Gastroesophageal sphincter (tissue), 3 donors: ENCODE measurements around the gene SND1.

Source experiments
- CTCF ChIP-seq, 4 experiments: fragments of 200-600 bp in 2 of 4; fragments of 450-650 bp in 2 of 4; sonication (generic) in 1 of 4; IDR thresholded peaks; one replicate each; pipeline ENCODE4 v1.5.1; 2017 to 2019; ENCODE audit warnings: antibody characterized with exemption in 4 of 4, mild to moderate bottlenecking in 2 of 4, moderate library complexity in 2 of 4
- POLR2A ChIP-seq, 2 donors: fragments of 450-650 bp; IDR thresholded peaks; one replicate each; pipeline ENCODE4 v1.6.1; 2017; ENCODE audit warnings: antibody characterized with exemption in 2 of 2, mild to moderate bottlenecking in 2 of 2, moderate library complexity in 1 of 2

GRCh38 chr7:127844165-127844564 is 192.2 kb downstream of the SND1 start:
- TF ChIP-seq CTCF (IDR thresholded peaks at IDR 0.05) (no peak), POLR2A (IDR thresholded peaks at IDR 0.05) (no peak)
